HepG2 (cell line): ENCODE measurements around the gene PSENEN. TPM values are rescaled to one million over a fixed set of nuclear protein-coding genes. Genes with fewer than 3 reads are reported as not detected.
A peak's percentile ranks its signal among the peaks of the same experiment; 100 is the strongest.

Experiments
- CENPT ChIP-seq: sonication (generic); formaldehyde crosslinking; IDR thresholded peaks from 2 replicates; pipeline ENCODE4 v1.8.0; 2022; ENCODE audit warnings: low read depth, mild to moderate bottlenecking, moderate library complexity, missing genetic modification reagents
- HDAC2 ChIP-seq: sonication (generic); formaldehyde crosslinking; IDR thresholded peaks from 2 replicates; pipeline ENCODE4 v1.4.0; 2020; ENCODE audit warnings: missing genetic modification reagents
- HOXA3 ChIP-seq: sonication (generic); formaldehyde crosslinking; IDR thresholded peaks from 2 replicates; pipeline ENCODE4 v1.5.0; 2020; ENCODE audit warnings: missing genetic modification reagents
- MAZ ChIP-seq, 2 experiments: sonication (generic) in 1 of 2; formaldehyde crosslinking in 1 of 2; IDR thresholded peaks; 2 replicates each; pipeline versions ENCODE4 v1.5.0 to v1.6.1; 2012 to 2020; ENCODE audit warnings: low read depth in 2 of 2, mild to moderate bottlenecking in 2 of 2, borderline replicate concordance in 1 of 2, improper control_type of control experiment in 1 of 2, low read length in 1 of 2, missing genetic modification reagents in 1 of 2, moderate library complexity in 1 of 2
- MXD4 ChIP-seq: IDR thresholded peaks from 2 replicates; pipeline ENCODE4 v1.6.1; 2016; ENCODE audit warnings: mild to moderate bottlenecking, missing biosample characterization, missing genetic modification reagents
- NCOA2 ChIP-seq: sonication (generic); formaldehyde crosslinking; IDR thresholded peaks from 2 replicates; pipeline ENCODE4 v1.8.0; 2022; ENCODE audit warnings: inconsistent platforms
- PAF1 ChIP-seq: IDR thresholded peaks from 2 replicates; pipeline ENCODE4 v1.6.1; 2016; ENCODE audit warnings: missing genetic modification reagents, missing compliant biosample characterization
- SRSF9 ChIP-seq: fragments of 200-400 bp; formaldehyde crosslinking; IDR thresholded peaks from 2 replicates; pipeline ENCODE4 v1.6.1; 2018; ENCODE audit warnings: borderline replicate concordance, mild to moderate bottlenecking, low read depth, low read length; ENCODE audit not compliant: insufficient read depth, poor library complexity, severe bottlenecking
- TAF1 ChIP-seq: sonication (generic); formaldehyde crosslinking; IDR thresholded peaks from 2 replicates; pipeline ENCODE4 v1.4.0; 2020; ENCODE audit warnings: missing genetic modification reagents
- ZNF20 ChIP-seq: sonication (generic); formaldehyde crosslinking; IDR thresholded peaks from 2 replicates; pipeline ENCODE4 v1.4.0; 2020; ENCODE audit warnings: mild to moderate bottlenecking, moderate library complexity, missing genetic modification reagents
- ZNF672 ChIP-seq: sonication (generic); formaldehyde crosslinking; IDR thresholded peaks from 2 replicates; pipeline ENCODE4 v1.8.1; 2022; ENCODE audit warnings: missing genetic modification reagents
- ZNF83 ChIP-seq: sonication (generic); formaldehyde crosslinking; IDR thresholded peaks from 2 replicates; pipeline ENCODE4 v1.4.0; 2020; ENCODE audit warnings: missing genetic modification reagents, mild to moderate bottlenecking, borderline replicate concordance
- polyA plus RNA-seq, 8 experiments: library from polyadenylated mRNA; depleted of rRNA in 3 of 8; stranded (reverse) in 7 of 8; unstranded in 1 of 8; fragments of >200 nt; fragmentation: Illumina TruSeq in 4 of 8; extraction: Trizol in 4 of 8; gene quantifications; 2 replicates each; pipeline versions ENCODE4 v1.2.1 to v1.2.3, GENCODE V29; 2011 to 2016; ENCODE audit warnings: low read depth in 4 of 8, missing spikeins in 1 of 8, mixed read lengths in 1 of 8; ENCODE audit not compliant: insufficient read depth in 1 of 8
- total RNA-seq, 5 experiments: library from RNA; depleted of rRNA; stranded (reverse); fragments of >200 nt; fragmentation: Illumina TruSeq; extraction: Trizol; gene quantifications; 2 replicates each; pipeline ENCODE4 v1.2.3, GENCODE V29; 2016; ENCODE audit warnings: low read depth in 1 of 5
- TF ChIP-seq, protein P1 (sequence below): sonication (generic); formaldehyde crosslinking; IDR thresholded peaks from 2 replicates; pipeline ENCODE4 v1.8.0; 2022; ENCODE audit warnings: missing genetic modification reagents, mild to moderate bottlenecking, borderline replicate concordance
- TF ChIP-seq, protein P2 (sequence below): sonication (generic); formaldehyde crosslinking; IDR thresholded peaks from 2 replicates; pipeline ENCODE4 v1.4.0; 2020; ENCODE audit warnings: low read depth, mild to moderate bottlenecking, missing genetic modification reagents
- TF ChIP-seq, protein P3 (sequence below): sonication (generic); formaldehyde crosslinking; IDR thresholded peaks from 2 replicates; pipeline ENCODE4 v1.9.0; 2021; ENCODE audit warnings: missing genetic modification reagents, borderline replicate concordance
- TF ChIP-seq, protein P4 (sequence below): sonication (generic); formaldehyde crosslinking; IDR thresholded peaks from 2 replicates; pipeline ENCODE4 v1.4.0; 2020; ENCODE audit warnings: mild to moderate bottlenecking, missing genetic modification reagents

Gene PSENEN
- total and polyA plus RNA-seq, 2 of the 13 experiments (the other 11 are each of a cell fraction or from before 2014, with no cell fraction given), result 16.9 to 34.2 TPM

DNA sequence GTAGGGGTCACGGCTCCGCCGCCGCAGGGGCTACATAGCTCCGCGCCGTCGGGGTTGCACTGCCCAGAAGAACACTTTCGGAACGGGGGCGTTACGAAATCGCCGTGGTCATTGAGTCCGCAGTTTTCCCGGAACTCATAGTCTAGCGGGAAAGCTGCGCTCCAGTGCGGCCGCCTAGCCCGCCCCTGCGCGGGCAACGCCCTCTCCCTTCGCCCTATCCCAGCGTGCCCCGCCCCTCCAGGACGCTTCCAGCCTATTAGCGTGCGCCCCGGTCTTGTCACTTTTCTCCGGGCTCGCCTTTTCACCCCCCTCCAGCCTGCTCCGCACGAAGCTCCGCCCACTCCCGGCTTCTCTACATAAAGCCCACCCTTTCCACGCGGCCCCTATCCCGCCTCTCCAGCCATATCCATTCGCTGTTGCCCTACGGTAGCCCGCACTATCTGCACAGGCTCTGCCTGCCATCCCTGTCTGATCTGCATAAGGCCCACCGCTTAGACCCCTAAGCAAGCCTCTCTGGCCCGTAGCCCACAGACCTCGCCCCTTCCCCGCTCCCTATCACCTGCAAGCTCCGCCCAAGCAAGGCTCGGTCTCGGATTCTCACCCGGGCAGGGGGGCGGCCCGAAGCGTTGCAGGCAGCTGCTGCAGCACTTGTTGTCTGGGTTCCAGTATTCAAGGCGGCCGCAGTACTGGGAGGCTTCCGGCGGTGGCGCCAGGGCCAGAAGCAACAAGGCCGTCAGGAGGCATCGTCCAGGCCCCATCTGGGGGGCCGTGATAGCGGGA is 4.8 kb upstream of the PSENEN start (continued):
- TF ChIP-seq ZNF672 (CRISPR knock-in tag) (no peak), ZNF83 (CRISPR knock-in tag) (no peak), CENPT (no peak), NCOA2 (peak; percentile 56), PAF1 (no peak), TAF1 (CRISPR knock-in tag) (peak; percentile 65; the same call in 1 of the 2 replicates), SRSF9 (no peak), ZNF20 (no peak), MAZ (IDR thresholded peaks at IDR 0.05; ENCODE audit: borderline replicate concordance, low read depth, low read length) (peak; percentile 49; the same call in 1 of the 2 replicates), MAZ (CRISPR knock-in tag; IDR thresholded peaks at IDR 0.05; ENCODE audit: low read depth) (peak; percentile 79), MXD4 (no peak), HOXA3 (peak; percentile 62; the same call in 1 of the 2 replicates), HDAC2 (peak; percentile 47)
- TF ChIP-seq, protein P1, sequence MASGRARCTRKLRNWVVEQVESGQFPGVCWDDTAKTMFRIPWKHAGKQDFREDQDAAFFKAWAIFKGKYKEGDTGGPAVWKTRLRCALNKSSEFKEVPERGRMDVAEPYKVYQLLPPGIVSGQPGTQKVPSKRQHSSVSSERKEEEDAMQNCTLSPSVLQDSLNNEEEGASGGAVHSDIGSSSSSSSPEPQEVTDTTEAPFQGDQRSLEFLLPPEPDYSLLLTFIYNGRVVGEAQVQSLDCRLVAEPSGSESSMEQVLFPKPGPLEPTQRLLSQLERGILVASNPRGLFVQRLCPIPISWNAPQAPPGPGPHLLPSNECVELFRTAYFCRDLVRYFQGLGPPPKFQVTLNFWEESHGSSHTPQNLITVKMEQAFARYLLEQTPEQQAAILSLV (CRISPR knock-in tag), result no peak; the same call in 1 of the 2 replicates
- TF ChIP-seq, protein P2, sequence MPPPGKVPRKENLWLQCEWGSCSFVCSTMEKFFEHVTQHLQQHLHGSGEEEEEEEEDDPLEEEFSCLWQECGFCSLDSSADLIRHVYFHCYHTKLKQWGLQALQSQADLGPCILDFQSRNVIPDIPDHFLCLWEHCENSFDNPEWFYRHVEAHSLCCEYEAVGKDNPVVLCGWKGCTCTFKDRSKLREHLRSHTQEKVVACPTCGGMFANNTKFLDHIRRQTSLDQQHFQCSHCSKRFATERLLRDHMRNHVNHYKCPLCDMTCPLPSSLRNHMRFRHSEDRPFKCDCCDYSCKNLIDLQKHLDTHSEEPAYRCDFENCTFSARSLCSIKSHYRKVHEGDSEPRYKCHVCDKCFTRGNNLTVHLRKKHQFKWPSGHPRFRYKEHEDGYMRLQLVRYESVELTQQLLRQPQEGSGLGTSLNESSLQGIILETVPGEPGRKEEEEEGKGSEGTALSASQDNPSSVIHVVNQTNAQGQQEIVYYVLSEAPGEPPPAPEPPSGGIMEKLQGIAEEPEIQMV, result no peak
- TF ChIP-seq, protein P3, sequence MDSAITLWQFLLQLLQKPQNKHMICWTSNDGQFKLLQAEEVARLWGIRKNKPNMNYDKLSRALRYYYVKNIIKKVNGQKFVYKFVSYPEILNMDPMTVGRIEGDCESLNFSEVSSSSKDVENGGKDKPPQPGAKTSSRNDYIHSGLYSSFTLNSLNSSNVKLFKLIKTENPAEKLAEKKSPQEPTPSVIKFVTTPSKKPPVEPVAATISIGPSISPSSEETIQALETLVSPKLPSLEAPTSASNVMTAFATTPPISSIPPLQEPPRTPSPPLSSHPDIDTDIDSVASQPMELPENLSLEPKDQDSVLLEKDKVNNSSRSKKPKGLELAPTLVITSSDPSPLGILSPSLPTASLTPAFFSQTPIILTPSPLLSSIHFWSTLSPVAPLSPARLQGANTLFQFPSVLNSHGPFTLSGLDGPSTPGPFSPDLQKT (CRISPR knock-in tag), result no peak
- TF ChIP-seq, protein P4, sequence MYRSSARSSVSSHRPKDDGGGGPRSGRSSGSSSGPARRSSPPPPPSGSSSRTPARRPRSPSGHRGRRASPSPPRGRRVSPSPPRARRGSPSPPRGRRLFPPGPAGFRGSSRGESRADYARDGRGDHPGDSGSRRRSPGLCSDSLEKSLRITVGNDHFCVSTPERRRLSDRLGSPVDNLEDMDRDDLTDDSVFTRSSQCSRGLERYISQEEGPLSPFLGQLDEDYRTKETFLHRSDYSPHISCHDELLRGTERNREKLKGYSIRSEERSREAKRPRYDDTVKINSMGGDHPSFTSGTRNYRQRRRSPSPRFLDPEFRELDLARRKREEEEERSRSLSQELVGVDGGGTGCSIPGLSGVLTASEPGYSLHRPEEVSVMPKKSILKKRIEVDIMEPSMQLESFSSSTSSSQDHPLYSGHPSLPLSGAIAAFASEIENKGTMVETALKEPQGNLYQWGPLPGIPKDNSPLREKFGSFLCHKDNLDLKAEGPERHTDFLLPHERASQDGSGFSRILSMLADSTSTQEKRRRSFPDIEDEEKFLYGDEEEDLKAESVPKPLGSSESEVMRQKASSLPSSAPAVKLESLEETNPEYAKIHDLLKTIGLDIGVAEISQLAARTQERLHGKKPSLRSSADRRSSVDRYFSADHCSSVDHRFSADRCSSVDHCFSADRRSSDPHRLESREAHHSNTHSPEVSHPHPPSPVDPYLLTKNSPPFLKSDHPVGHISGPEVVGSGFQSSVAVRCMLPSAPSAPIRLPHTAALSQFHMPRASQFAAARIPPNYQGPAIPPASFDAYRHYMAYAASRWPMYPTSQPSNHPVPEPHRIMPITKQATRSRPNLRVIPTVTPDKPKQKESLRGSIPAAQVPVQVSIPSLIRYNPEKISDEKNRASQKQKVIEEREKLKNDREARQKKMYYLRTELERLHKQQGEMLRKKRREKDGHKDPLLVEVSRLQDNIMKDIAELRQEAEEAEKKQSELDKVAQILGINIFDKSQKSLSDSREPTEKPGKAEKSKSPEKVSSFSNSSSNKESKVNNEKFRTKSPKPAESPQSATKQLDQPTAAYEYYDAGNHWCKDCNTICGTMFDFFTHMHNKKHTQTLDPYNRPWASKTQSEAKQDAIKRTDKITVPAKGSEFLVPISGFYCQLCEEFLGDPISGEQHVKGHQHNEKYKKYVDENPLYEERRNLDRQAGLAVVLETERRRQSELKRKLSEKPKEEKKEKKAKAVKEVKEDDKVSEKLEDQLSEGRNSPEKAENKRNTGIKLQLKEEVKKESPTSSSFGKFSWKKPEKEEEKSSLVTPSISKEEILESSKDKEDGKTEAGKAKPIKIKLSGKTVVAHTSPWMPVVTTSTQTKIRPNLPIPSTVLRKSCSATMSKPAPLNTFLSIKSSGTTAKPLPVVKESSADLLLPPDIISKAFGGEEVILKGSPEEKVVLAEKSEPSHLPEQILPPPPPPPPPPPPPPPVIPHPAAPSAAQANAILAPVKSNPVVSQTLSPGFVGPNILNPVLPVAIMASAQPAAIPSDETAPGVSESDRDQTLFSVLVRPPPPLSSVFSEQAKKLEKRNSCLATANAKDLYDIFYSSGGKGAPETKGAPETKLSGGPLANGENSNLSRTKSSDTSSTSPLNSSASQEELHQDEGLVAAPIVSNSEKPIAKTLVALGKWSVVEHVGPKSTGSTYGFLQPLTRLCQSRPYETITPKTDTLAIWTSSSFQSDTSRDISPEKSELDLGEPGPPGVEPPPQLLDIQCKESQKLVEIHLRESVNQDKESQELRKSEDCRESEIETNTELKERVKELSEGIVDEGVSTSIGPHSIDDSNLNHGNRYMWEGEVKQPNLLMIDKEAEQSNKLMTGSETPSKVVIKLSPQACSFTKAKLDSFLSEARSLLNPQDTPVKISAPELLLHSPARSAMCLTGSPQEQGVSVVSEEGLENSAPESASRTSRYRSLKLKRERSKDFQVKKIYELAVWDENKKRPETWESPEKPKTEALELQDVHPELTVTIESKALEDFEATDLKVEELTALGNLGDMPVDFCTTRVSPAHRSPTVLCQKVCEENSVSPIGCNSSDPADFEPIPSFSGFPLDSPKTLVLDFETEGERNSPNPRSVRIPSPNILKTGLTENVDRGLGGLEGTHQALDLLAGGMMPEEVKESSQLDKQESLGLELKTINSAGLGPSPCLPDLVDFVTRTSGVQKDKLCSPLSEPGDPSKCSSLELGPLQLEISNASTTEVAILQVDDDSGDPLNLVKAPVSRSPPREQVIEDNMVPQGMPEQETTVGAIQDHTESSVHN (CRISPR knock-in tag), result no peak; the same call in 1 of the 2 replicates
